ENCODE data around the gene GPR160.

The GPR160 gene

GRCh38 chr3:170064108-170064507 is 26.3 kb downstream of the GPR160 start:
- no peak for DNase-seq (ENCODE audit: low spot score)

DNA sequence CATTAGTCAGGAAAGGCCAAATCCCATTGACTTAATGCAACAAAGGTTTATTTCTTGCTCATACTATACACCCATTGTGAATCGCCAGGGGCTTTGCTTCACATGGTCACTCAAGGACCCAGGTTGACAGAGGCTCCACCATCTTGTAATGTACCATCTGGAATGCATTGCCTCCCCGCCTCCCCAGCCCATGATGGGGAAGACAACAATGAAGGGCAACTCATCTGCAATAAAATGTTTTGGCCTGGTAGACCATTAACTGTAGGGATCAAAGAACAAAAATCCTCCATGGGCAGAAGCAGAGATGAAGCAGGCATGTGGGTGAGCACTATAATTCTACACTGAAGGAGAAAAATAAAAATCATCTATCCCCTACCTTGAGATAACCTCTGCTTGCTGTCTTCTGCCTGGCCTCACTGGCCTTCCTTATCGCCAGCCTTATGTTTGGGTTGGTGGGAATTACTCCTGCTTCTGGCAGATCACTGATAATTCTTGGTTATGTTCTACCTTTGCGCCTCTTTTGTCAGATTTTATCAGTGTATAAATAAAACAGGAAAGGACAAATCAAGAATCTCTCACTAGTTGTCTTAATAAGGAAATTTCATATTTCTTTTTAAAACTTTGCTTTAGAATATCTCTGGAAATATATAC is 37.8 kb downstream of the GPR160 start:
- no peak for DNase-seq (ENCODE audit: low spot score)

DNA sequence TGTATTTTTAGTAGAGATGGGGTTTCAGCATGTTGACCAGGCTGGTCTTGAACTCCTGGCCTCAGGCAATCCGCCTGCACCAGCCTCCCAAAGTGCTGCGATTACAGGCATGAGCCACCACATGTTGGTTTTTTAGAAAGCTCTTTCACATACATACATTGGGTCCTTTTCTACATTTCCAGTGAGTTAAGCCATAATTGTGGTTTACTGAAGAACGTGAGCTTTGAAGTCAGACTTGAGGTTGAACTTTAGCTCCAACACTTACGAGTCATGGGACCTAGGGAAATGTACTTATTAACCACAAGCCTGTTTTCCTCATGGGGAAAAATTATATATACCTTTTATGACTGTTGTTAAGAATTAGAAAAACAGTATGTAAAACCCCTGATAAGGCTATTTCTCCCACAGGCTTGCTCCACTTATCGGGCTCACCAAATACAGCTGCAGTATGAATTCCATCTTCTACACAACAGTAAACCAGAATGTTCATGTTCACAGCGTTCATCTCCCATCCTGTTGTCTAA is 39.0 kb downstream of the GPR160 start:
- DNase-seq (ENCODE audit: low spot score), result no peak

DNA sequence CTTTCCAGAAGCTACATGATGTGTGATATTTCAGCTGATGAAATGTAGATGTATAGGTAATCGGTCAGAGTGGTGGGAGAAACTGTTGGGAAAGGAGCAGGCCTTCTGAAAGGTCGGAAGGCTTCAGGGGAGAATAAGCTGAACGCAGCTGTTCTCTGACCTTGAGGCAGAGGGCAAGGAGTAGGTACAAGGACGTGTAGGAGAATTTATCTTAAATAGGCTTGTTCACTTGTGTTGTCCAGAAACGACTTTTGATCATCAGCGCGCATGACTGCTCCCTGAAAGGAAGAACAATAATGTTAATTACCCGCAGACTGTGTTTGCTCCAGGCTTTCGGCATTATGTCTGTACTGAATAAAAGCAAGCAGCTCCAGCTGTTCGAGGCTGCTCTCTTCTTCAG is 39.6 kb downstream of the GPR160 start:
- no peak for DNase-seq (ENCODE audit: low spot score)

DNA sequence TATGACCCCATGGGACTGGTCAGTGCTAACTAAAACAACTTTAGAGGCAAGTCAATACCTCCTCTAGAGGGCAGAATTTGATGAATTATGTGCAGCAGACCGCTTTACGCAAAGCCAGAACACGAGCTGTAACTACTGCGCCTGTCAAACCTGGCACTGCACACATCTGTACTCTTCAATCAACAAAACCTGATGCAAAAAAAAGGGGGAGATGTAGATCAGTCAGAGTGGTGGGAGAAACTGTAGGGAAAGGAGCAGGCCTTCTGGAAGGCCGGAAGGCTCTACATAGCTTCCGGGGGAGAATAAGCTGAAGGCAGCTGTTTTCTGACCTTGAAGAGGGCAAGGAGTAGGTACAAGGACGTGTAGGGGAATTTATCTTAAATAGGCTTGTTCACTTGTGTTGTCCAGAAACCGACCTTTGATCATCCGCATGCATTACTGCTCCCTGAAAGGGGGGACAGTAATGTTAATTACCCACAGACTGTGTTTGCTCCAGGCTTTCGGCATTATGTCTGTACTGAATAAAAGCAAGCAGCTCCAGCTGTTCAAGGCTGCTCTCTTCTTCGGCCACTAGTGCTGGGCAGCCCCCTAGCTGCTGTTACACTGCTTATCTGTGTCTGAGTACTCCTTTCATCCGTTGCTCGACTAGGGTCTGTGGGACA is 41.0 kb downstream of the GPR160 start:
- DNase-seq (ENCODE audit: low spot score), result peak; percentile 46

DNA sequence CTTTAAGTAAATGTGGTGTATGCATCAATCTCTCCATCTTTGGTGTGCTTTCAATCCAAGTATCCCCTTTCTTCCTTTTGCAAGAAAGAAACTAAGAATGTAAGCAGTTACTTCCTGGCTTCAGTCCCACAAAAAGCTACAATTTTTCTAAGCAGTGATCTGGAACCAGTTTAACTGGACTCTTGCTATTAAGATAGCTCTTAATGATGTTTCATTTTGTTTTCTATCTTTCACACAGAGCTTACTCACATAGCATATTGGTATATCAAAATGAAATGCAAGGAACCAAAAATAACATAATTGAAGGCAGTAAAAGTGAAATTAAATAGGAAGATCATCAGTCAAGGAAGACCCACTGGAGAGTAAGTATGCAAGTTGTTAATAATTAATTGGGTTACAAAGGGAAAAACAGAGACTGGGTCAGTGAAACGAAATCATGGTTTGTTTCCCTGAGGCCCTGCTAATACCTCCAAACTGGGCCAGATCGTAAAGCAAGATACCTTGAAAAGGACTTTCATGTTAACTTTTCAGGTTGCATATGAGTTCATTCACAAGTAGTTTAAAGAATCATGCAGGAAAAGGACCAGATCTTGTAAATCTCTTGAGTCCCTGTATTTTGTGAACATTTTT is 41.9 kb downstream of the GPR160 start:
- DNase-seq (ENCODE audit: low spot score), result no peak

DNA sequence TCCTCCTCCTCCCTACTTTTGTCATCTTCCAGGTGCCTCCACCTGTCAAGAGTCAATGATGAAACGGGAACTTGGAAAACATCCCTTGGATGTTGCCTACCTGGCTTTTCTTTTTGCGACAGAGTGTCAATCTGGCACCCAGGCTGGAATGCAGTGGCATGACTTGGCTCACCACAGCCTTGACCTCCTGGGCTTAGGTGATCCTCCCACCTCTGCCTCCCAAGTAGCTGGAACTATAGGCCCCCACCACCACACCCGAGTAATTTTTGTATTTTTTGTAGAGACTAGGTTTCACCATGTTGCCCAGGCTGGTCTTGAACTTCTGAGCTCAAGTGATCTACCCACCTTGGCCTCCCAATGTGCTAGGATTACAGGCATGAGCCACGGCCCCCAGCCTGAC is 42.8 kb downstream of the GPR160 start:
- DNase-seq (ENCODE audit: low spot score), result no peak

- DNase-seq (ENCODE audit: low spot score), result no peak
These were observed 43.4 kb downstream of the GPR160 start for GRCh38 chr3:170081079-170081741.

DNA sequence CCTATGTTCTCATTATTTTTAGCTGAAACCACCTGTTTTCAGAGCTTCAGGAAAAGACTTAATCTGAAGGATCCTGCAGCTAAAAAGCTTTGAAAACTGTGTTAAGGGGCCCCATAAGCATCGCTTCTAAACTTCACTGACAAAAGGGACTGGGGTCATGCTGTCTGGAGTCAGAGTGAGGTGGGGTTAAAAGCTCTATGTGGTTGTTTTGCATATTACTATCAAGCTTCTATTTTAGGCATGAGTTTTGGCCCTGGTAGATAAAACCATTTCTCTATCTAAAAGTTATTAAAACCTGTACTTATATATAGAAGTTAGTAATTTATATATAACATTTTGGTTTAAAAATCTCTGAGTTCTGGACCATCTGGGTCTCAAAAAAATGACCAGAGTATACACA is 45.5 kb downstream of the GPR160 start:
- DNase-seq (ENCODE audit: low spot score), result peak; percentile 25

DNA sequence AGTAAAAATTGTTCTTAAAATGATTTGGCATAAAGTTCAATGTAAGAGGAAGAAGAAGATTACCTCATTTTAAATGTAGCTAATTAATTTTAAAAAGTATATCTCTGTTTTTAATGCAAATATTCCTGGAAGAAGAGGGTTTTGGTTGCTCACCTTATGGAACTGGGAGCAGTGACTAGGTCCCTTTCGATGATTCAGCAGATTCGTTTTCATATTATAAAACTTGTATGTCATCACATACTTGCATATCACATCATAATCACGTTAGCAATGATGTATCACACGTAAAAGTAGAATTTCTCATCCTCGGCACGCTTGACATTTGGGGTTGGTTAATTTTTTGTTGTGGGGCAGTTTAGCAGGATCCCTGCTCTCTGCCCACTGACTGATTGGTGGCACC is 47.6 kb downstream of the GPR160 start:
- no peak for DNase-seq (ENCODE audit: low spot score)

- no peak for DNase-seq (ENCODE audit: low spot score)
These were observed 52.2 kb downstream of the GPR160 start for GRCh38 chr3:170089862-170090600.

- DNase-seq (ENCODE audit: low spot score), result no peak
These were observed 52.8 kb downstream of the GPR160 start for GRCh38 chr3:170090601-170090981.

- DNase-seq (ENCODE audit: low spot score), result no peak
These were observed 55.1 kb downstream of the GPR160 start for GRCh38 chr3:170092907-170093306.

DNA sequence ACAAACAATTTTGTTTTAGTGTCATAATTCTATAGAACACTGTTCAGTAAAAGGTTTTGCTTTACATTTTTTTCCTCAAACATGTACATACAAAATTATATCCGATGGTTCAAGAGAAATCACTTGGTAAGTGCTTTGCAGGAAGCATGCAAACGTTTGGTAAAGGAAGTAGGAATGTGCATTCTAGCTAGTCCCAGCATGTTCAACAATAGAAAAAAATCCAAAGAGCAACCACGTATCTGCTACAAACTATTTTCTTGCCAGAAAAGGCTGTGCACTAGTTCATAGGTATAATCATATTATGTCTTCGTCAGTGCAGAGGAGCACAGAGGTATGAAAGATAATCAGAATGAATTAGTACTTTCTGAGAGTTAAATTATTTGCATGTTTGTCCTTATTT is 58.0 kb downstream of the GPR160 start:
- no peak for DNase-seq (ENCODE audit: low spot score)

GRCh38 chr3:170096342-170096741 is 58.5 kb downstream of the GPR160 start:
- no peak for DNase-seq (ENCODE audit: low spot score)

DNA sequence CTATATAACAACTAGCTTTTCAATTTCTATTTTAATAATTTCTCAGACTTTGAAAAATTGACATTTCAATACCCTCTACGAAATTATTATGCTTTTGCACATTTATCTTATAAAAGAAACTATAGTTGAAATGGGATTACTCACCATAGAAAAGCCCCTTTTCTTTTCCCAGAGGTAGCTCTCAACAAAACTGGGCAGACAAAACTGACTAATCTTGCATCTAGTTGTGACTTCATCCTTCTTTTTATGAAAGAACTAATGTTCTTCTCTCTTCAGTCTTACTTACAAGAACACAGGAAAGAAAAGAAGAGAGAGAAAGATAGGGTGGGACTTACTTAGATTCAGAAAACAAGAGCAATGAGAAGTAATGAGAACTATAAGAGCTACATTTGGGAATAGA is 61.0 kb downstream of the GPR160 start:
- DNase-seq (ENCODE audit: low spot score), result no peak

DNA sequence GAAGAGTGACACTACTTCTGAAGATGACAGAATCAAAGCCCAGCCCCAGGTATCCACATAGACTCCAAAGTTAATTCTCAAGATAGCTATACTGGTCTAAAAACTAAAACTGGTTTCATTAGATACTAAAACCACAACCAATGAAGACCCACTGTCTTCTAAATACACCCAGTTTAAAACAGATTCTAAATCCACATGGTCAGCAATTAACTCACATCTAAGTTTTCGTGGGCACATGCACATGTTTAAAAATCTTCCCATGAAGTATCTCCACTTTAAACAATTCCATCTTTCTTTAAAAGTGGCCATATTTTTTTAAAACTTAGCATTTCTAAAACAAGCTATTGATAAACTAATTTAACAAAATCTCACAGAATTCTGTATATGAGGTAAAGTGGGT is 63.1 kb downstream of the GPR160 start:
- no peak for DNase-seq (ENCODE audit: low spot score)

- DNase-seq (ENCODE audit: low spot score), result no peak
These were observed 64.6 kb downstream of the GPR160 start for GRCh38 chr3:170102431-170102830.

DNA sequence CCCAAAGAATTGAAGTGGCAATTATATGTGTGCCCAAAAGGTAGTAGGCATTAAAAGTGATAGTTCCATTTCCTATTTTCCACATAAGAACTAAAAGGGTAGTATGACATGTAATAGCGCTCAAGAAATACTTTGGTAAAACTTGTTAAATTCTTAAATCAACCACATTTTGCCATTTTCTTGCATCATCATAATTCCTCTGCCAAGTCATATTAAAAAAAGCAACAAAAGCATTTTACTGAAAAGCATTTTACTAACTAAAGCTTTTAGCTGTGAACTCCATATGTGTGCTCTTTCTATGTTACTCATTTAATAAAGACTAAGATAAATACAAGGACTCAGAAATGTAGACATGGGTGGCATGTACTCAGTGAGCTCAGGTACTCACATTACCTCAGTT is 70.1 kb downstream of the GPR160 start:
- DNase-seq (ENCODE audit: low spot score), result no peak

DNA sequence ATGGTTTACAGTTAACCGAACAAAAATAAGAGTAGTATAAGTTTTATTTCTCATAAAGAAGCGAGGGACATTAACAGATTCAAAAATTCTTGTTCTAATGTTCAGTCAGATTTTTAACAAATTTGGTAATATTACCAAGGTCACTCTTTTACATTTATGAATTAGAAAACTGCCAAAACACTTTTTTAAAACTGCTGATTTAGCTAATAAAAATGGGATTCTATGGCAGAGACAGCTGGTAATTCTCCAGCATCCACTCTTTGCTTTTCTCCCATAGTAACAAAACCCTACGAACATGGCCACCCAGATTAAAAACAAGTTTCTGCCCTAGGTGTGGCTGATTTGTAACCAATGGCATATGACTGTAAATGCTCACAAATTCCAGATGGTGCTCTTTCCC is 71.2 kb downstream of the GPR160 start:
- DNase-seq (ENCODE audit: low spot score), result no peak

- DNase-seq (ENCODE audit: low spot score), result no peak
These were observed 71.9 kb downstream of the GPR160 start for GRCh38 chr3:170109579-170110293.
